Mucosa of descending colon (tissue), 3 donors: ENCODE data around the gene IQSEC3. TPM values are rescaled to one million over a fixed set of nuclear protein-coding genes. Genes with fewer than 3 reads are reported as not detected.

ENCODE experiments used
- ATAC-seq: fragments of 200-7000 bp; cut with Tn5 transposase; one replicate; pipeline ENCODE4 v1.9.1; 2020; ENCODE audit warnings: mild to moderate bottlenecking, moderate library complexity
- DNase-seq, 3 donors: peaks; one replicate each; pipeline ENCODE4 v3.0.0-alpha.2; 2020
- H3K36me3 ChIP-seq: fragments of 200-600 bp; one replicate; pipeline ENCODE4 v1.8.0; 2021; ENCODE audit warnings: low read depth, mild to moderate bottlenecking
- H3K4me1 ChIP-seq: fragments of 200-600 bp; one replicate; pipeline ENCODE4 v1.8.0; 2021; ENCODE audit warnings: low read depth, mild to moderate bottlenecking
- H3K4me3 ChIP-seq: fragments of 200-600 bp; one replicate; pipeline ENCODE4 v1.8.0; 2021; ENCODE audit warnings: mild to moderate bottlenecking
- H3K9me3 ChIP-seq: fragments of 200-600 bp; one replicate; pipeline ENCODE4 v1.8.0; 2021; ENCODE audit warnings: mild to moderate bottlenecking
- intact Hi-C, 2 donors: fragments of 100-400 bp; cut with DNase I in 1 of 2; cut with micrococcal nuclease in 1 of 2; formaldehyde crosslinking; loops; one replicate each; pipeline versions ENCODE4 v1.11.0 to v1.11.1; 2022; cut with DNase I, micrococcal nuclease
- total RNA-seq, 3 donors: library from RNA; stranded (reverse); fragmentation: NEBNext Ultra II Directional in 2 of 3; extraction: Animal tissue kit (Norgen Biotek cat#: 25700) in 2 of 3; gene quantifications; one replicate each; pipeline versions ENCODE4 v1.2.1 to v1.2.4, GENCODE V29; 2021 to 2023
- TF ChIP-seq, protein P1 (sequence below): fragments of 200-600 bp; IDR thresholded peaks from one replicate; pipeline ENCODE4 v1.8.0; 2022; ENCODE audit warnings: antibody characterized with exemption, mild to moderate bottlenecking
- donor health status: DM: no; HTN: no; CAD: no; lungs with moderate emphysema.
- donor health status: DM: no; HTN: no; CAD: no.
- donor health status: DM: no; HTN: yes; CAD: no.

The IQSEC3 gene
- total RNA-seq, 3 donors from 2014 or later: 0.23 to 2.3 (median 1.1) TPM

GRCh38 chr12:138898-139534, 72.4 kb downstream of the IQSEC3 start:
- DNase-seq (no peak), ATAC-seq (no peak)
- intact Hi-C loops: no loop called here
- no peaks in the 10 kb centered on the region for H3K9me3 ChIP-seq
- H3K4me1 ChIP-seq: peaks cover 5% of the 10 kb centered on the region
- H3K4me3 ChIP-seq: no peak overlapping the region
- no peaks in the 10 kb centered on the region for H3K36me3 ChIP-seq
- TF ChIP-seq, protein P1, sequence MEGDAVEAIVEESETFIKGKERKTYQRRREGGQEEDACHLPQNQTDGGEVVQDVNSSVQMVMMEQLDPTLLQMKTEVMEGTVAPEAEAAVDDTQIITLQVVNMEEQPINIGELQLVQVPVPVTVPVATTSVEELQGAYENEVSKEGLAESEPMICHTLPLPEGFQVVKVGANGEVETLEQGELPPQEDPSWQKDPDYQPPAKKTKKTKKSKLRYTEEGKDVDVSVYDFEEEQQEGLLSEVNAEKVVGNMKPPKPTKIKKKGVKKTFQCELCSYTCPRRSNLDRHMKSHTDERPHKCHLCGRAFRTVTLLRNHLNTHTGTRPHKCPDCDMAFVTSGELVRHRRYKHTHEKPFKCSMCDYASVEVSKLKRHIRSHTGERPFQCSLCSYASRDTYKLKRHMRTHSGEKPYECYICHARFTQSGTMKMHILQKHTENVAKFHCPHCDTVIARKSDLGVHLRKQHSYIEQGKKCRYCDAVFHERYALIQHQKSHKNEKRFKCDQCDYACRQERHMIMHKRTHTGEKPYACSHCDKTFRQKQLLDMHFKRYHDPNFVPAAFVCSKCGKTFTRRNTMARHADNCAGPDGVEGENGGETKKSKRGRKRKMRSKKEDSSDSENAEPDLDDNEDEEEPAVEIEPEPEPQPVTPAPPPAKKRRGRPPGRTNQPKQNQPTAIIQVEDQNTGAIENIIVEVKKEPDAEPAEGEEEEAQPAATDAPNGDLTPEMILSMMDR: no peak

GRCh38 chr12:139585-139984, 73.0 kb downstream of the IQSEC3 start:
- DNase-seq: no peak
- TF ChIP-seq, protein P1: no peak
- Histone ChIP-seq H3K4me3 (no peak overlapping the region), H3K9me3 (no peaks in the 10 kb centered on the region), H3K36me3 (no peaks in the 10 kb centered on the region), H3K4me1 (peaks cover 10% of the 10 kb centered on the region)
- no peak for ATAC-seq
- intact Hi-C loops: no loop called here

GRCh38 chr12:140162-140561, 73.6 kb downstream of the IQSEC3 start:
- no peaks in the 10 kb centered on the region for H3K36me3 ChIP-seq
- intact Hi-C loops: no loop called here
- H3K4me3 ChIP-seq: no peak overlapping the region
- ATAC-seq (no peak), DNase-seq (no peak)
- peaks cover 10% of the 10 kb centered on the region for H3K4me1 ChIP-seq
- H3K9me3 ChIP-seq: no peaks in the 10 kb centered on the region
- TF ChIP-seq, protein P1: no peak

DNA sequence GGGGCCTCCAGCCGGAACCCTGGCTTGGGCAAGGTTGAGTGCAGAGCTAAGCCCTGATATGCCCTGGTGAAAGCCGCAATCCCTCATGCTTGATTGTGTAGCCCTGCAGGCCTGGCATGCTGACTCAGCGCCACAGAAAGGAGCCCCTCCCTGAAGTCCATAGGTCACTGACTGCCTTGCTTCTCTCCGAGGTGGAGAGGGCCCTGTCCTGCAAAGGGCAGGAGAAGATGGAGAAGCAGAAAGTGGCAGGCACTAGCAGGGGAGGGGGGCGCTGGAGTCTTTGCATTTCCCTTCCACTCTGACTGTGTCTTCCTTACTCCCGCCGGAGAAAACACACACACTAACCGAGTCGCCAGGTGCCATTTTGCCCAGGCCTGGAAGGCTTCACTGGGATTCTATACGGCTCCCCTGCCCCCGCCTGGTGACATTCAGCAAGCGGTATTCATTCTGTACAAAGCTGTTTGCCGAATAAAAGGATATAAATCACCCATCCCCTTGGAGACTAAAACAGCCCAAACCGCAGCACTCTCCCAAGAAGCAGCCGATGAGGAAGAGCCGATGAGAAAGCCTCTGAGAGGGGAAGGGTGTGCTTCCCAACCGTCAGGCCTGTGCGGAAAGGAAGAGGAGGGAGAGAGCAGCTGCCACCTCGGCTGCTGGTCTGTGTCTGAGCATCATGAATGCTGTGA, 77.5 kb downstream of the IQSEC3 start:
- intact Hi-C loops: no loop called here
- TF ChIP-seq, protein P1: no peak
- ATAC-seq (peak; percentile 94), DNase-seq (peak; percentile 73 to 77 (median 75))
- no peak overlapping the region for H3K4me3 ChIP-seq
- H3K9me3 ChIP-seq: no peaks in the 10 kb centered on the region
- H3K4me1 ChIP-seq: peaks cover 10% of the 10 kb centered on the region
- H3K36me3 ChIP-seq: no peaks in the 10 kb centered on the region

- Histone ChIP-seq H3K9me3 (no peaks in the 10 kb centered on the region), H3K36me3 (no peaks in the 10 kb centered on the region), H3K4me3 (no peak overlapping the region), H3K4me1 (peaks cover 10% of the 10 kb centered on the region)
- TF ChIP-seq, protein P1: no peak
- peak; percentile 84 for ATAC-seq
- intact Hi-C loops: no loop called here
- peak in 1 of 3 donors; percentile 49 for DNase-seq
Measured at GRCh38 chr12:144650-145284, 78.2 kb downstream of the IQSEC3 start.
